ENCODE data around the gene ARRDC5. TPM values are rescaled to one million over a fixed set of nuclear protein-coding genes. Genes with fewer than 3 reads are reported as not detected.
A peak's percentile ranks its signal among the peaks of the same experiment; 100 is the strongest.

Gene ARRDC5
- total RNA-seq, 6 experiments from 2014 or later = not detected

GRCh38 chr19:4923276-4923747, 20.6 kb upstream of the ARRDC5 start:
- Mint-ChIP-seq H3K4me1 (ENCODE audit: low read depth) (peaks cover 15% of the 10 kb centered on the region), H3K9me3 (no peaks in the 10 kb centered on the region), H3K27ac (no peak overlapping the region), H3K27me3 (ENCODE audit: insufficient read depth) (no peaks in the 10 kb centered on the region; the same call in 1 of the 2 replicates), H3K36me3 (ENCODE audit: low read depth) (peaks cover 10% of the 10 kb centered on the region), H3K4me3 (no peak overlapping the region)
- TF ChIP-seq, protein P1, sequence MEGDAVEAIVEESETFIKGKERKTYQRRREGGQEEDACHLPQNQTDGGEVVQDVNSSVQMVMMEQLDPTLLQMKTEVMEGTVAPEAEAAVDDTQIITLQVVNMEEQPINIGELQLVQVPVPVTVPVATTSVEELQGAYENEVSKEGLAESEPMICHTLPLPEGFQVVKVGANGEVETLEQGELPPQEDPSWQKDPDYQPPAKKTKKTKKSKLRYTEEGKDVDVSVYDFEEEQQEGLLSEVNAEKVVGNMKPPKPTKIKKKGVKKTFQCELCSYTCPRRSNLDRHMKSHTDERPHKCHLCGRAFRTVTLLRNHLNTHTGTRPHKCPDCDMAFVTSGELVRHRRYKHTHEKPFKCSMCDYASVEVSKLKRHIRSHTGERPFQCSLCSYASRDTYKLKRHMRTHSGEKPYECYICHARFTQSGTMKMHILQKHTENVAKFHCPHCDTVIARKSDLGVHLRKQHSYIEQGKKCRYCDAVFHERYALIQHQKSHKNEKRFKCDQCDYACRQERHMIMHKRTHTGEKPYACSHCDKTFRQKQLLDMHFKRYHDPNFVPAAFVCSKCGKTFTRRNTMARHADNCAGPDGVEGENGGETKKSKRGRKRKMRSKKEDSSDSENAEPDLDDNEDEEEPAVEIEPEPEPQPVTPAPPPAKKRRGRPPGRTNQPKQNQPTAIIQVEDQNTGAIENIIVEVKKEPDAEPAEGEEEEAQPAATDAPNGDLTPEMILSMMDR (IDR thresholded peaks at IDR 0.05) = no peak
- no peak for DNase-seq

- H3K27ac Mint-ChIP-seq = no peak overlapping the region
- H3K36me3 Mint-ChIP-seq (ENCODE audit: low read depth) = peaks cover 10% of the 10 kb centered on the region
Observed at GRCh38 chr19:4922530-4923275, 20.0 kb upstream of the ARRDC5 start.

DNA sequence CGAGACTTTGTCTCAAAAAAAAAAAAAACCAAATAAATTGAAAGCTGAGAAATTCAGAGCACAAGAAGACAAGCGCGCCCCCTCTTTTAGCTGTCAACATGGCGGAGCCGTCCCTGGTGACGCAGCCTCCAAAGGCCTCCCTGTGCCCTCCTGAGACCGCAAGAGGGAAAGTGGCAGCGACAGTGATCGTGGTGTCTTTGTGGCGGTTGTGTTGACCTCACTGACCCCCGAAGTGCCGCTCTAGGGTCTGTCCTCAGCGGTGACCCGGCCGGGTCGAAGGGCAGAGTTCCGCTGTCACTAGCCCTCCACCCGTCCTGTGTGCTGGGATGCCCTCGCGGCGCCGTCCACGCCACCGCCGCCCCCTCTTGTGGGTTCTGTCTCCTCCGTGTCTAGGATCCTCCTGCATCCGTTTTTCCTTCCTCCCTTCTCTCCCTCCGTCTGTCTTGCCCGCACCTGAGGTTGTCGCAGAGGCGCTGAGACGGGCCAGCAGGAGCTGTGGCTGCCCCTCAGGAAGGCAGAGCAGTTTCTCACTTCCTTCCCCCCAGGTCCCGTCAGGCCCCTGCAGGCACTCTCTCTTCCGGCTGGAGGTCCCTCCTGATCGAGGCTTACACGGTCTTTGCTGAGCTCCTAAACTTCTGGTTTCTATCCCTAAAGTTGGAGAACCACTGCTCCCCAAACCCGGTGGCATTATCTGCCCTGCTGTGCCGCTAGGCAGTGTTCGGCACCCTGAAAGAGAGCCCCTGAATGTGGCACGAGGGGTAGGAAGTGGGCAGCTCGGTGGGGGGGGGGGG, 13.8 kb upstream of the ARRDC5 start:
- DNase-seq = no peak
- Mint-ChIP-seq H3K9me3 (no peaks in the 10 kb centered on the region), H3K27me3 (ENCODE audit: insufficient read depth) (peaks cover 6% of the 10 kb centered on the region), H3K27ac (peak overlapping the region; percentile 97), H3K36me3 (ENCODE audit: low read depth) (peaks cover 38% of the 10 kb centered on the region), H3K4me3 (no peak overlapping the region), H3K4me1 (ENCODE audit: low read depth) (peaks cover 46% of the 10 kb centered on the region)
- TF ChIP-seq, protein P1 (IDR thresholded peaks at IDR 0.05) = no peak

More at GRCh38 chr19:4922530-4923275, 20.0 kb upstream of the ARRDC5 start:
- Mint-ChIP-seq H3K9me3 (no peaks in the 10 kb centered on the region), H3K4me3 (no peak overlapping the region), H3K4me1 (ENCODE audit: low read depth) (peaks cover 14% of the 10 kb centered on the region), H3K27me3 (ENCODE audit: insufficient read depth) (no peaks in the 10 kb centered on the region; the same call in 1 of the 2 replicates)
- TF ChIP-seq, protein P1 (IDR thresholded peaks at IDR 0.05) = no peak
- DNase-seq = no peak

GRCh38 chr19:4914736-4915501, 12.2 kb upstream of the ARRDC5 start:
- TF ChIP-seq, protein P1 (IDR thresholded peaks at IDR 0.05) = no peak
- Mint-ChIP-seq H3K36me3 (ENCODE audit: low read depth) (peaks cover 33% of the 10 kb centered on the region), H3K4me1 (ENCODE audit: low read depth) (peaks cover 57% of the 10 kb centered on the region), H3K4me3 (peak overlapping the region; percentile 66), H3K27me3 (ENCODE audit: insufficient read depth) (peaks cover 6% of the 10 kb centered on the region), H3K27ac (peak overlapping the region; percentile 97), H3K9me3 (no peaks in the 10 kb centered on the region)
- DNase-seq = peak; percentile 76

DNA sequence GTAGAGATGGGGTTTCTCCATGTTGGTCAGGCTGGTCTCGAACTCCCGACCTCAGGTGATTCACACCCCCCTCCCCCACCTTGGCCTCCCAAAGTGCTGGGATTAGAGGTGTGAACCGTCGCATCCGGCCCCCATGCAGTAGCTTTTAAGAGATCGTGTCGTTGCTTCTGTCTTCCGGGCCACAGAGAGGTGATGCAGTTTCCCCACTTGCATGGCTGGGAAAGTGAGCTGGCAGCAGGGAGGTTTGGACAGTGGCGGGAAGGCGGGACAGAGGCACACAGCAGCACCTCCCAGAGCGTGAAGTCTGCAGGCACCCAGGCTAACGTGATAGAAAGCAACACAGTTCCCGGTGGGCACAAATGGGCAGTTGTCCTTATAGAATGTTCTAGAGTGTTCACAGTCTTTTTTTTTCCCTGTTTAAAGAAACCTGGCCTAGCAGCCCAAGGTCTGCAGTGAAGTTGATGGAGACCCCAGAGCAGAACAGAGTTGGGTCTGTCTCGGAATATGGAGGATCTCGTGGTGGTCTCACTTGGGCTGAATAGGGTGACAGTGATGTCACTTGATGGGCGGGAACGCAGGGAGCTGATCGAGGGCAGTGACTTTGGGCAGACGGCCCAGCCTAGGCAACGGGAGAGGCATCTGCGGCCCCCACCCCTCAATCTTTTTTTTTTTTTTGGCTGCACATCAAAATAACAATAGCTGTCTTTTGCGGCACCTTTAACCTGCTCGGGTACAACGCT, 11.5 kb upstream of the ARRDC5 start:
- Mint-ChIP-seq H3K4me1 (ENCODE audit: low read depth) (peaks cover 57% of the 10 kb centered on the region), H3K27me3 (ENCODE audit: insufficient read depth) (peaks cover 6% of the 10 kb centered on the region), H3K9me3 (no peaks in the 10 kb centered on the region), H3K27ac (peak overlapping the region; percentile 97), H3K4me3 (peak overlapping the region; percentile 66), H3K36me3 (ENCODE audit: low read depth) (peaks cover 33% of the 10 kb centered on the region)
- TF ChIP-seq, protein P1 (IDR thresholded peaks at IDR 0.05) = no peak
- peak; percentile 8 for DNase-seq

All from HFFc6 (cell line).